Naive thymus-derived CD4-positive, alpha-beta T cell (primary cell): Measurements from ENCODE around the gene TMEM174. TPM values are rescaled to one million over a fixed set of nuclear protein-coding genes. Genes with fewer than 3 reads are reported as not detected.

Experiments used
- ATAC-seq: fragments of 150-1000 bp; cut with Tn5 transposase; 2 replicates; pipeline ENCODE4 v1.10.0; 2021; ENCODE audit warnings: mild to moderate bottlenecking, moderate library complexity
- CTCF ChIA-PET: fragments of 350-600 bp; sonication (Branson Sonifier 250); formaldehyde crosslinking; loops from one replicate; lab custom pipeline; 2021; ENCODE audit warnings: antibody characterized with exemption; lab: Charles Lee
- POLR2A ChIA-PET: fragments of 350-600 bp; sonication (Branson Sonifier 250); formaldehyde crosslinking; loops from one replicate; lab custom pipeline; 2021; ENCODE audit warnings: antibody characterized with exemption, inconsistent platforms; lab: Charles Lee
- DNase-seq, 9 donors: peaks; one replicate each; pipeline versions ENCODE4 v3.0.0 to v3.0.0-alpha.2; 2020 to 2022; ENCODE audit warnings: mixed read lengths in 1 of 9
- H3K27ac ChIP-seq: one replicate; pipeline ENCODE4 v1.7.0; 2013; ENCODE audit warnings: mild to moderate bottlenecking, low read depth, low read length, moderate library complexity
- H3K27me3 ChIP-seq, 2 donors: one replicate each; pipeline ENCODE4 v1.7.0; 2013; ENCODE audit warnings: low read length in 2 of 2, mild to moderate bottlenecking in 2 of 2, moderate library complexity in 2 of 2; ENCODE audit not compliant: control insufficient read depth in 2 of 2, insufficient read depth in 2 of 2
- H3K36me3 ChIP-seq, 3 experiments: 1 replicate in 2 of 3; 2 replicates in 1 of 3; pipeline ENCODE4 v1.7.0; 2013; ENCODE audit warnings: low read length in 3 of 3, mild to moderate bottlenecking in 3 of 3, moderate library complexity in 1 of 3; ENCODE audit not compliant: insufficient read depth in 3 of 3, control insufficient read depth in 2 of 3
- H3K4me1 ChIP-seq, 2 donors: one replicate each; pipeline ENCODE4 v1.7.0; 2013; ENCODE audit warnings: low read length in 2 of 2, mild to moderate bottlenecking in 2 of 2, moderate library complexity in 1 of 2; ENCODE audit not compliant: control insufficient read depth in 2 of 2, insufficient read depth in 2 of 2
- H3K4me3 ChIP-seq: 2 replicates; pipeline ENCODE4 v1.7.0; 2013; ENCODE audit warnings: mild to moderate bottlenecking, low read length
- H3K9me3 ChIP-seq, 3 experiments: 1 replicate in 2 of 3; 2 replicates in 1 of 3; pipeline ENCODE4 v1.7.0; 2013; ENCODE audit warnings: low read length in 3 of 3; ENCODE audit not compliant: control insufficient read depth in 2 of 3
- H3K27ac Mint-ChIP-seq, 9 donors: one replicate each; pipeline ENCODE4 v1.8.0; 2020 to 2022; ENCODE audit warnings: mixed read lengths in 9 of 9, mild to moderate bottlenecking in 8 of 9, moderate library complexity in 5 of 9, inconsistent platforms in 2 of 9
- H3K27me3 Mint-ChIP-seq, 5 donors: one replicate each; pipeline ENCODE4 v1.8.0; 2021 to 2022; ENCODE audit warnings: mixed read lengths in 5 of 5, mild to moderate bottlenecking in 1 of 5
- H3K36me3 Mint-ChIP-seq, 5 donors: one replicate each; pipeline ENCODE4 v1.8.0; 2020 to 2022; ENCODE audit warnings: mixed read lengths in 5 of 5, mild to moderate bottlenecking in 3 of 5, inconsistent platforms in 1 of 5
- H3K4me1 Mint-ChIP-seq, 7 donors: one replicate each; pipeline ENCODE4 v1.8.0; 2020 to 2022; ENCODE audit warnings: mixed read lengths in 7 of 7, mild to moderate bottlenecking in 3 of 7, inconsistent platforms in 1 of 7
- H3K4me3 Mint-ChIP-seq, 10 donors: one replicate each; pipeline ENCODE4 v1.8.0; 2020 to 2022; ENCODE audit warnings: mild to moderate bottlenecking in 10 of 10, mixed read lengths in 10 of 10, moderate library complexity in 6 of 10, inconsistent platforms in 2 of 10
- H3K9me3 Mint-ChIP-seq, 11 donors: one replicate each; pipeline ENCODE4 v1.8.0; 2020 to 2022; ENCODE audit warnings: mixed read lengths in 11 of 11, mild to moderate bottlenecking in 4 of 11, inconsistent platforms in 1 of 11, moderate library complexity in 1 of 11
- intact Hi-C, 2 donors: fragments of 100-400 bp; cut with micrococcal nuclease; formaldehyde crosslinking; loops; one replicate each; pipeline ENCODE4 v1.15.1; 2023
- polyA plus RNA-seq, 2 donors: library from polyadenylated mRNA; unstranded; fragments of 300-500 nt; fragmentation: Illumina TruSeq; gene quantifications; one replicate each; pipeline ENCODE4 v1.2.3, GENCODE V29; 2021
- total RNA-seq, 6 experiments: library from RNA in 5 of 6; stranded (reverse) in 5 of 6; gene quantifications; 1 replicate in 5 of 6; 2 replicates in 1 of 6; pipeline ENCODE4 v1.2.3 and lab custom pipeline; 2021 to 2026

Gene TMEM174
- total and polyA plus RNA-seq, 7 experiments from 2014 or later, result not detected

DNA sequence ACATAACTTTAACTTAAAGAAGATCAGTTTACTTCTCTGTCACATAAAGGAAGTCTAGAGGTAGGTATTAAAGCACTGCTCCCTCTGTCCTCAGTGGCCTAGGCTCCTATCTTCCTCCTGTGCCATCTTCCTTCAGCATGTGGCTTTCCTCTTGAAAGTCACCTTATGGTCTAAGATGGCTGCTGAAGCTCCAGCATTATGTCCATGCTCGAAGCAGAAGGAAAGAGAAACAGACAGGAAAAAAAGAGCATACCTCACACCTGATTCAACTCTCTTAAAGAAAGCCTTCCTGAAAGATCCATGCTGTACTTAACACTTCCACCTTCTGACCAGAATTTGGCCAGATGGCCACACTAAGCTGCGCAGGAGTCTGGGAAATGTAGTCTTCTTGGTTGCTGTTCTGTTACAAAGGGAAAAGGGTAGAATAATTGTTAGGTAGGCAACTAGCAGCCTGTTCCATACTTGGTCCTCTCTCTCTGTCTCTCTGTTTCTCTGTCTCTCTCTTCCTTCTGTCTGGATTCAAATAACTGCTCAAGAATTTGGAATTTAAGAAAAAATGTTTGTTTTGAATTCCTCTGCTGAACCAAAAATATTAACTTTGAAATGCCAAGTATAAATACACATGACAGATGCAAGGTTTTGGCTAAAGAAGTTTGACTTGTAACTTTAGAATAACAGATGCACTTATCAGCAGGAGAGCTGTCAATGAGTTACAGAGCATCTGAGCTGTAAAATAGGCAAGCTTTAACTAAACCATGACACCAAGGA, 16.0 kb downstream of the TMEM174 start:
- H3K36me3 Mint-ChIP-seq, result peaks cover 0 to 5% (median 3%) of the 10 kb centered on the region in 5 donors
- intact Hi-C loops, result no loop called here
- no peak overlapping the region for H3K4me3 Mint-ChIP-seq
- H3K27me3 ChIP-seq, result no peaks in the 10 kb centered on the region
- no peak for ATAC-seq
- no peak overlapping the region for H3K4me3 ChIP-seq
- peaks cover 34 to 70% (median 49%) of the 10 kb centered on the region in 5 donors for H3K27me3 Mint-ChIP-seq
- H3K9me3 ChIP-seq, result no peaks in the 10 kb centered on the region
- no peaks in the 10 kb centered on the region for H3K4me1 Mint-ChIP-seq
- H3K27ac Mint-ChIP-seq, result no peak overlapping the region
- no peak overlapping the region for H3K27ac ChIP-seq
- H3K9me3 Mint-ChIP-seq, result peaks cover 0 to 12% (median 5%) of the 10 kb centered on the region in 11 donors
- H3K36me3 ChIP-seq, result no peaks in the 10 kb centered on the region
- no peaks in the 10 kb centered on the region for H3K4me1 ChIP-seq
- ChIA-PET CTCF (interaction anchor here (0.9 kb wide), 1 partner anchor 9 kb away, joined by 3 read pairs; no protein-coding TSS in a partner anchor), POLR2A (no interaction called here)
- DNase-seq, result no peak

GRCh38 chr5:73189871-73190376, 16.9 kb downstream of the TMEM174 start:
- POLR2A ChIA-PET, result no interaction called here
- intact Hi-C loops, result no loop called here
- CTCF ChIA-PET, result no interaction called here
- DNase-seq (no peak), ATAC-seq (no peak)
- Mint-ChIP-seq H3K4me3 (no peak overlapping the region), H3K4me1 (no peaks in the 10 kb centered on the region), H3K9me3 (peaks cover 0 to 6% (median 2%) of the 10 kb centered on the region in 11 donors), H3K36me3 (no peaks in the 10 kb centered on the region), H3K27me3 (peaks cover 35 to 74% (median 53%) of the 10 kb centered on the region in 5 donors), H3K27ac (no peak overlapping the region)
- Histone ChIP-seq H3K9me3 (no peaks in the 10 kb centered on the region), H3K4me3 (no peak overlapping the region), H3K4me1 (no peaks in the 10 kb centered on the region), H3K27ac (no peak overlapping the region), H3K27me3 (no peaks in the 10 kb centered on the region), H3K36me3 (no peaks in the 10 kb centered on the region)

GRCh38 chr5:73192370-73192769, 19.4 kb downstream of the TMEM174 start:
- POLR2A ChIA-PET, result no interaction called here
- Mint-ChIP-seq H3K36me3 (no peaks in the 10 kb centered on the region), H3K9me3 (no peaks in the 10 kb centered on the region), H3K4me1 (no peaks in the 10 kb centered on the region), H3K27ac (no peak overlapping the region), H3K4me3 (no peak overlapping the region), H3K27me3 (peaks cover 50 to 83% (median 73%) of the 10 kb centered on the region in 5 donors)
- no peaks in the 10 kb centered on the region for H3K27me3 ChIP-seq
- no peaks in the 10 kb centered on the region for H3K9me3 ChIP-seq
- H3K27ac ChIP-seq, result no peak overlapping the region
- H3K4me3 ChIP-seq, result no peak overlapping the region
- no peak for DNase-seq
- H3K4me1 ChIP-seq, result no peaks in the 10 kb centered on the region
- intact Hi-C loops, result no loop called here
- CTCF ChIA-PET, result interaction anchor here (0.6 kb wide), 1 partner anchor 272 kb away, joined by 3 read pairs; no protein-coding TSS in a partner anchor
- H3K36me3 ChIP-seq, result no peaks in the 10 kb centered on the region
- ATAC-seq, result no peak

- Mint-ChIP-seq H3K4me3 (no peak overlapping the region), H3K27me3 (peaks cover 46 to 84% (median 73%) of the 10 kb centered on the region in 5 donors), H3K4me1 (no peaks in the 10 kb centered on the region), H3K36me3 (no peaks in the 10 kb centered on the region), H3K27ac (no peak overlapping the region), H3K9me3 (peaks cover 0 to 2% (median 0%) of the 10 kb centered on the region in 11 donors)
- Histone ChIP-seq H3K4me3 (no peak overlapping the region), H3K9me3 (no peaks in the 10 kb centered on the region), H3K27me3 (no peaks in the 10 kb centered on the region), H3K4me1 (no peaks in the 10 kb centered on the region), H3K36me3 (no peaks in the 10 kb centered on the region), H3K27ac (no peak overlapping the region)
- intact Hi-C loops, result no loop called here
- ATAC-seq (no peak), DNase-seq (no peak)
- POLR2A ChIA-PET, result no interaction called here
- CTCF ChIA-PET, result no interaction called here
Measured at GRCh38 chr5:73193592-73193991, 20.6 kb downstream of the TMEM174 start.

DNA sequence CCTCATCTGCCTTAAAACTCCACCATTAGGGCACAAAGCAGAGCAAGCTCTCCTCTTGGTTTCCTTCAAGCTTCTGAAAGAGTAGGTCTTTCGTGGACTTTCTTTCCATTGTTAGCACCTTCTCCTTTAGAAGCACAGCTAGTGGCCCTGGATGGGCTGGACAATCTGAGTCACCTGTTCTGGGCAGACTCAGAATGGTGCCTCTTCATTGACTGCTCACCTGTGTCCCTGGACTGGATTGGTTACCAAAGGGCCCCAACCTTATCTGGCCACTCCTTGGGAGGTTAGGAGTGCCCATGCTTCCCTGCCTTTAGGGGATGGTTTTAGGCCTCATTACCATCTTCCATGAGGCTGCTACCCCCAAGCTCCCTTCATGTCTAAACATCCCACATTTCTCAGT, 23.2 kb downstream of the TMEM174 start:
- intact Hi-C loops, result no loop called here
- Histone ChIP-seq H3K4me3 (no peak overlapping the region), H3K4me1 (no peaks in the 10 kb centered on the region), H3K36me3 (no peaks in the 10 kb centered on the region), H3K27me3 (no peaks in the 10 kb centered on the region), H3K9me3 (no peaks in the 10 kb centered on the region), H3K27ac (no peak overlapping the region)
- Mint-ChIP-seq H3K27ac (no peak overlapping the region), H3K9me3 (peaks cover 0 to 4% (median 0%) of the 10 kb centered on the region in 11 donors), H3K4me1 (no peaks in the 10 kb centered on the region), H3K4me3 (no peak overlapping the region), H3K36me3 (peaks cover 0 to 3% (median 0%) of the 10 kb centered on the region in 5 donors), H3K27me3 (peaks cover 44 to 79% (median 65%) of the 10 kb centered on the region in 5 donors)
- DNase-seq (no peak), ATAC-seq (no peak)
- ChIA-PET POLR2A (no interaction called here), CTCF (no interaction called here)

GRCh38 chr5:73197637-73198257, 24.8 kb downstream of the TMEM174 start:
- Histone ChIP-seq H3K9me3 (no peaks in the 10 kb centered on the region), H3K4me3 (no peak overlapping the region), H3K27me3 (no peaks in the 10 kb centered on the region), H3K27ac (no peak overlapping the region), H3K36me3 (no peaks in the 10 kb centered on the region), H3K4me1 (no peaks in the 10 kb centered on the region)
- Mint-ChIP-seq H3K27ac (no peak overlapping the region), H3K27me3 (peaks cover 46 to 81% (median 66%) of the 10 kb centered on the region in 5 donors), H3K9me3 (peaks cover 0 to 4% (median 0%) of the 10 kb centered on the region in 11 donors), H3K4me3 (no peak overlapping the region), H3K4me1 (peaks cover 0 to 5% (median 3%) of the 10 kb centered on the region in 7 donors), H3K36me3 (peaks cover 0 to 3% (median 0%) of the 10 kb centered on the region in 5 donors)
- ChIA-PET CTCF (interaction anchor here (0.8 kb wide), 1 partner anchor 9 kb away, joined by 3 read pairs; no protein-coding TSS in a partner anchor), POLR2A (no interaction called here)
- DNase-seq (no peak), ATAC-seq (no peak)
- intact Hi-C loops, result no loop called here
